Fibroblast of lung (primary cell): Measurements from ENCODE around the gene KIF26A. TPM values are rescaled to one million over a fixed set of nuclear protein-coding genes. Genes with fewer than 3 reads are reported as not detected.

Source experiments
- DNase-seq, 2 donors: peaks; one replicate each; pipeline versions ENCODE4 v3.0.0 to v3.0.0-alpha.2; 2010; ENCODE audit warnings: low read depth in 2 of 2
- H2AFZ ChIP-seq: 2 replicates; pipeline ENCODE4 v1.5.1; 2012; ENCODE audit warnings: low read length, control low read depth, inconsistent platforms
- H3K27ac ChIP-seq: 2 replicates; pipeline ENCODE4 v1.5.1; 2011; ENCODE audit warnings: low read length, control low read depth; ENCODE audit not compliant: insufficient read depth
- H3K27me3 ChIP-seq: 2 replicates; pipeline ENCODE4 v1.5.1; 2011; ENCODE audit warnings: mild to moderate bottlenecking, low read length; ENCODE audit not compliant: control insufficient read depth, insufficient read depth
- H3K36me3 ChIP-seq: 2 replicates; pipeline ENCODE4 v1.5.1; 2011; ENCODE audit warnings: low read length; ENCODE audit not compliant: control insufficient read depth, insufficient read depth
- H3K4me1 ChIP-seq: 2 replicates; pipeline ENCODE4 v1.5.1; 2011; ENCODE audit warnings: low read length; ENCODE audit not compliant: control insufficient read depth, insufficient read depth; ENCODE audit errors: extremely low read depth
- H3K4me2 ChIP-seq: 2 replicates; pipeline ENCODE4 v1.5.1; 2011; ENCODE audit warnings: low read length, control low read depth; ENCODE audit not compliant: insufficient read depth; ENCODE audit errors: extremely low read depth
- H3K4me3 ChIP-seq, 4 experiments: fragments of 200-600 bp in 1 of 4; sonication (generic) in 1 of 4; replicated peaks in 1 of 4; 2 replicates each; pipeline ENCODE4 v1.5.1; 2011 to 2016; ENCODE audit warnings: low read length in 4 of 4, low read depth in 3 of 4, mild to moderate bottlenecking in 3 of 4, control low read depth in 2 of 4, inconsistent platforms in 1 of 4, mixed read lengths in 1 of 4; ENCODE audit not compliant: insufficient read depth in 1 of 4; ENCODE audit errors: control extremely low read depth in 1 of 4
- H3K79me2 ChIP-seq: 2 replicates; pipeline ENCODE4 v1.5.1; 2012; ENCODE audit warnings: mild to moderate bottlenecking, low read length, inconsistent platforms; ENCODE audit not compliant: control insufficient read depth, insufficient read depth
- H3K9ac ChIP-seq: 2 replicates; pipeline ENCODE4 v1.5.1; 2011; ENCODE audit warnings: mild to moderate bottlenecking, low read length, control low read depth; ENCODE audit not compliant: insufficient read depth
- H3K9me3 ChIP-seq: 2 replicates; pipeline ENCODE4 v1.5.1; 2012; ENCODE audit warnings: low read depth, low read length; ENCODE audit not compliant: control insufficient read depth, insufficient read depth
- H4K20me1 ChIP-seq: 2 replicates; pipeline ENCODE4 v1.5.1; 2011; ENCODE audit warnings: low read length; ENCODE audit not compliant: control insufficient read depth, insufficient read depth; ENCODE audit errors: extremely low read depth
- EZH2 ChIP-seq: IDR thresholded peaks from 2 replicates; pipeline ENCODE4 v1.5.1; 2012; ENCODE audit warnings: low read length, control low read depth, mild to moderate bottlenecking; ENCODE audit errors: missing control alignments
- polyA plus RNA-seq, 2 donors: library from polyadenylated mRNA; depleted of rRNA in 1 of 2; stranded (reverse) in 1 of 2; unstranded in 1 of 2; fragments of >200 nt; gene quantifications; 2 replicates each; pipeline ENCODE4 v1.2.1, GENCODE V29; 2011 to 2012; ENCODE audit warnings: missing spikeins in 1 of 2
- total RNA-seq: library from RNA; depleted of rRNA; stranded (reverse); fragments of >200 nt; gene quantifications from 2 replicates; pipeline ENCODE4 v1.2.1, GENCODE V29; 2014
- TF ChIP-seq, protein P1 (sequence below), 2 donors: IDR thresholded peaks in 1 of 2; conservative IDR thresholded peaks in 1 of 2; 1 replicate in 1 of 2; 2 replicates in 1 of 2; pipeline ENCODE4 v1.5.1; 2011 to 2012; ENCODE audit warnings: low read length in 2 of 2, control low read depth in 1 of 2, inconsistent platforms in 1 of 2, low read depth in 1 of 2, mild to moderate bottlenecking in 1 of 2

KIF26A gene
- total and polyA plus RNA-seq, 2 donors (not counting 1 experiment from before 2014, with no cell fraction given) = 0.01 to 2.0 TPM

DNA sequence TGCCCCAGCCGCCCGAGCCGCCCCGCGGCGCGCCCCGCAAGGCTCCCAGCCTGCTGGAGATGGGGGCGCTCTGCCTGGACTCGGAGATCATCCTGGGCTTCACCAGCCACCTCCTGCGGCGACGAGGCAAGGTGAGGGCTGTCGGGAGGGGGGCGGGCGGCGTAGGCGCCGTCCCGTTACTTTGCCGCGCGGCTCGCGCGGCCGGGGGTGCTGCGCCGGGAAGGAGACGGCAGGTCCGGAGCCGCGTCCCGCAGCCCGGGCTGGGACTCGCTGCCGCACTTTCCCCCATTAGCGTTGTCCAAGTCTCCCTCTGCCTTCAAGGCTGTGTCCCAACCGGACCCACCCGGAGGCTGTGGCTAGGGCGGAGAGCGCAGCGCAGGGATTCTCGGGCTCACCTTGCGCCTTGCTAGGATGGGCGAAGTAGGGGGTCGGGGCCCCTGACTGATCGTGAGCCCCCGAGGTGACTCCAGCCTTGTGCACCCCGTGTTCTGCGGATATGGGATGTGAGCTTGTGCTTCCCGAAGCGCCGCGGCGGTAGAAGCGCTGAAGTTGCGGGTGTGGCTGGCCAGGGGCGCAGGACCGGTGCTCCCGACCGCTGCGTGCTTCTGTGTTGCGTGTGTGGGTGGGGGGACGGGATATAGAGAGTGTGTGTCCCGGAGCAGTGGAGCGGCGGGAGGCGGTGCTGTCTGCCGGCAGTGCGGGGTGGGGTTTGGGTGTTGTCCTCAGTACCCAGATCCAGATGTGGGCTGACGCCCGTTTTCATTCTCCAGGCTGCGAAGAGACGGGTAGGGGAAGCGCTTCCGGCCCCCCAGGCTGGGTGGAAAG, 1.7 kb upstream of the KIF26A start:
- Histone ChIP-seq H2AFZ (no peak overlapping the region), H3K36me3 (no peaks in the 10 kb centered on the region), H3K9me3 (no peaks in the 10 kb centered on the region), H3K27ac (no peak overlapping the region), H3K4me1 (no peaks in the 10 kb centered on the region), H3K79me2 (no peaks in the 10 kb centered on the region), H3K4me3 (no peak overlapping the region), H3K4me2 (no peak overlapping the region), H3K27me3 (peaks cover 15% of the 10 kb centered on the region), H3K9ac (no peak overlapping the region), H4K20me1 (no peaks in the 10 kb centered on the region)
- TF ChIP-seq, protein P1, sequence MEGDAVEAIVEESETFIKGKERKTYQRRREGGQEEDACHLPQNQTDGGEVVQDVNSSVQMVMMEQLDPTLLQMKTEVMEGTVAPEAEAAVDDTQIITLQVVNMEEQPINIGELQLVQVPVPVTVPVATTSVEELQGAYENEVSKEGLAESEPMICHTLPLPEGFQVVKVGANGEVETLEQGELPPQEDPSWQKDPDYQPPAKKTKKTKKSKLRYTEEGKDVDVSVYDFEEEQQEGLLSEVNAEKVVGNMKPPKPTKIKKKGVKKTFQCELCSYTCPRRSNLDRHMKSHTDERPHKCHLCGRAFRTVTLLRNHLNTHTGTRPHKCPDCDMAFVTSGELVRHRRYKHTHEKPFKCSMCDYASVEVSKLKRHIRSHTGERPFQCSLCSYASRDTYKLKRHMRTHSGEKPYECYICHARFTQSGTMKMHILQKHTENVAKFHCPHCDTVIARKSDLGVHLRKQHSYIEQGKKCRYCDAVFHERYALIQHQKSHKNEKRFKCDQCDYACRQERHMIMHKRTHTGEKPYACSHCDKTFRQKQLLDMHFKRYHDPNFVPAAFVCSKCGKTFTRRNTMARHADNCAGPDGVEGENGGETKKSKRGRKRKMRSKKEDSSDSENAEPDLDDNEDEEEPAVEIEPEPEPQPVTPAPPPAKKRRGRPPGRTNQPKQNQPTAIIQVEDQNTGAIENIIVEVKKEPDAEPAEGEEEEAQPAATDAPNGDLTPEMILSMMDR (conservative IDR thresholded peaks at IDR 0.05 in 1 of 2, IDR thresholded peaks at IDR 0.05 in 1 of 2; ENCODE audit: low read depth in 1 of 2, low read length in 2 of 2) = no peak
- peak; percentile 78 for TF ChIP-seq EZH2
- DNase-seq = no peak

DNA sequence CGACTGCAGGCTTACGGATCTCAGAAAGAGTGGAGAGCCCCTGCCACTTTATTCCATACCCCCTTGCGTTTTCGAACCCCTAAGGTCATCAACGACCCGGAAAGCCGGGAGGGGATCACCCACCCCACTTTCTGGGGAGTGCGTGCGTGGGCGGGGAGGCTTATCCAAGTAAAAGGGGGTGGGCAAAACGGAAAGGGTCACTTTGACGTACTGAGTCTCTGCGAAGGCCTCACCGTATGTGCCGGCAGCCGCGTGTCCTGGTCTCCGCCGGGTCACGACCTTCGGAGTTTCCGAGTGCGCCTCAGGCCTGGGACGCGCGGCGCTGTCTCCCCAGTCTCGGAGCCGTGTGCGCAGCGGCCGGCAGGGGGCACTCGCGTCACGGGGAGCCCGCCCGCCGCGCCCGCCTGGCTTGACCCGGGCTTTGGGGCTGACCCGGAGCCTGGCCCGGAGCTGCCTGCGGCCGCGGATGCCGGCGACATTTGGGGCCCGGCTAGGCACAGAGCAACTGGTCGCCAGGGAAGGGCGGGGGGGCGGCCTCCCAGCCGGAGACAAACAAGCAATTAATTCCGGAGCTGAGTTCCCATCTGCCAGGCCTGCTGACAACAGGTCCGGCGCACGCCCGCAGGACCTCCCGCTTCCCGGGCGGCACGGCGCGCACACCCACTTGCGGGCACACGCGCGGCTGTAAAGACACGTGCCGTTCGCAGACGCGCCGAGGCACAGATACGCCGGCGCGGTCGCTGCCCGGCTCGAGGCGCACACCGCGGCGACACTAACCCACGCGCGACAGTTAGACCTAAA, 890 bp upstream of the KIF26A start:
- Histone ChIP-seq H3K4me1 (no peaks in the 10 kb centered on the region), H3K9ac (no peak overlapping the region), H3K27ac (no peak overlapping the region), H3K4me3 (peak overlapping the region in 1 of 4 experiments; percentile 38), H3K79me2 (no peaks in the 10 kb centered on the region), H2AFZ (no peak overlapping the region), H3K9me3 (no peaks in the 10 kb centered on the region), H3K27me3 (peaks cover 15% of the 10 kb centered on the region), H3K36me3 (no peaks in the 10 kb centered on the region), H3K4me2 (peak overlapping the region; percentile 40), H4K20me1 (no peaks in the 10 kb centered on the region)
- DNase-seq = peak; percentile 6 to 19
- TF ChIP-seq EZH2 = no peak
- TF ChIP-seq, protein P1 (conservative IDR thresholded peaks at IDR 0.05 in 1 of 2, IDR thresholded peaks at IDR 0.05 in 1 of 2; ENCODE audit: low read depth in 1 of 2, low read length in 2 of 2) = peak; percentile 32 to 63
